ENCODE results near the gene MRPL10. TPM values are rescaled to one million over a fixed set of nuclear protein-coding genes. Genes with fewer than 3 reads are reported as not detected.

The MRPL10 gene
- total and polyA plus RNA-seq, 2 donors (not counting 3 experiments of a cell fraction or from before 2014, with no cell fraction given): 43.4 to 84.0 TPM

- H3K27me3 ChIP-seq (ENCODE audit: control insufficient read depth in 2 of 2, insufficient read depth in 2 of 2, low read length in 2 of 2): no peaks in the 10 kb centered on the region
- H3K4me2 ChIP-seq (ENCODE audit: insufficient read depth, low read length): no peak overlapping the region
- H3K79me2 ChIP-seq (ENCODE audit: control insufficient read depth, insufficient read depth, low read length): peaks cover 9% of the 10 kb centered on the region
- intact Hi-C loops (cut with micrococcal nuclease): no loop called here
- no peak overlapping the region for H3K9ac ChIP-seq (replicated peaks; ENCODE audit: extremely low read depth, insufficient read depth, low read length)
- H3K9me3 ChIP-seq (replicated peaks; ENCODE audit: control insufficient read depth, insufficient read depth, low read length): no peaks in the 10 kb centered on the region
- H2AFZ ChIP-seq (ENCODE audit: low read depth, low read length): no peak overlapping the region
- POLR2A ChIA-PET: interaction anchor here (1.6 kb wide), 1 partner anchor 8 kb away, joined by 5 read pairs; the partner anchor contains the start of genes LRRC46 and MRPL10
- DNase-seq (ENCODE audit: low read depth, low spot score) (no peak), FAIRE-seq (no peak)
- H3K4me1 ChIP-seq (ENCODE audit: control insufficient read depth, extremely low read depth, insufficient read depth, low read length): peaks cover 17% of the 10 kb centered on the region
- H3K36me3 ChIP-seq (ENCODE audit: control insufficient read depth in 2 of 2, extremely low read depth in 1 of 2, insufficient read depth in 2 of 2, low read length in 2 of 2): peaks cover 7 to 28% of the 10 kb centered on the region in 2 experiments
- H3K4me3 ChIP-seq (replicated peaks in 1 of 3; ENCODE audit: insufficient read depth in 1 of 3, low read depth in 1 of 3, low read length in 3 of 3): no peak overlapping the region
- no TSS peak for BruUV-seq (replicated peaks)
- H3K27ac ChIP-seq (ENCODE audit: insufficient read depth, low read depth, low read length): no peak overlapping the region
- dilution Hi-C loops (cut with MboI; ENCODE audit: extremely low pct_ligation_motif_present, low sequenced_read_pairs): no loop called here
- H3K9me1 ChIP-seq (replicated peaks; ENCODE audit: control insufficient read depth, extremely low read depth, insufficient read depth, low read length): no peaks in the 10 kb centered on the region
- no peak for TF ChIP-seq MYC (IDR thresholded peaks at IDR 0.05; ENCODE audit: low read depth, low read length)
- TF ChIP-seq GATA2 (IDR thresholded peaks at IDR 0.05; ENCODE audit: insufficient read depth, insufficient read length, low read depth, low read length): no peak
- no peak for TF ChIP-seq JUN (IDR thresholded peaks at IDR 0.05; ENCODE audit: borderline replicate concordance, insufficient read depth, insufficient read length, low read depth)
- no peak for TF ChIP-seq MAX (IDR thresholded peaks at IDR 0.05; ENCODE audit: insufficient read depth, insufficient read length)
- no peak for TF ChIP-seq POLR2AphosphoS5 (IDR thresholded peaks at IDR 0.05; ENCODE audit: insufficient read depth, low read depth, low read length)
- no peak for TF ChIP-seq POLR2A (IDR thresholded peaks at IDR 0.05; ENCODE audit: low read depth, low read length)
- TF ChIP-seq FOS (IDR thresholded peaks at IDR 0.05; ENCODE audit: borderline replicate concordance, insufficient read depth, low read length): no peak
- TF ChIP-seq CTCF (IDR thresholded peaks at IDR 0.05; ENCODE audit: extremely low read depth in 1 of 2, insufficient read depth in 1 of 2, low read depth in 1 of 2, low read length in 2 of 2): no peak
- TF ChIP-seq EZH2 (IDR thresholded peaks at IDR 0.05; ENCODE audit: borderline replicate concordance, low read depth, low read length, severe bottlenecking): no peak
- CTCF ChIA-PET: interaction anchor here (1.7 to 2.1 kb wide), 2 partner anchors 9 to 67 kb away, joined by 7 to 22 read pairs; partner anchors contain the start of genes LRRC46 and MRPL10
- no peaks in the 10 kb centered on the region for H4K20me1 ChIP-seq (replicated peaks; ENCODE audit: control insufficient read depth, extremely low read depth, insufficient read depth, low read length)
These were observed 8.6 kb downstream of the MRPL10 start for GRCh38 chr17:47822785-47823184.
